Embryonic facial prominence (tissue), 1 donor: Measurements from ENCODE around the gene PPM1D.
"Not testable (repeated sequence)": the region's sequence is repeated elsewhere in the genome, so short reads cannot be mapped to it uniquely, and the experiment has no call there.

ENCODE experiments used
- DNase-seq: peaks from one replicate; pipeline ENCODE4 v3.0.0-alpha.2; 2016; ENCODE audit errors: extremely low spot score

PPM1D gene

DNA sequence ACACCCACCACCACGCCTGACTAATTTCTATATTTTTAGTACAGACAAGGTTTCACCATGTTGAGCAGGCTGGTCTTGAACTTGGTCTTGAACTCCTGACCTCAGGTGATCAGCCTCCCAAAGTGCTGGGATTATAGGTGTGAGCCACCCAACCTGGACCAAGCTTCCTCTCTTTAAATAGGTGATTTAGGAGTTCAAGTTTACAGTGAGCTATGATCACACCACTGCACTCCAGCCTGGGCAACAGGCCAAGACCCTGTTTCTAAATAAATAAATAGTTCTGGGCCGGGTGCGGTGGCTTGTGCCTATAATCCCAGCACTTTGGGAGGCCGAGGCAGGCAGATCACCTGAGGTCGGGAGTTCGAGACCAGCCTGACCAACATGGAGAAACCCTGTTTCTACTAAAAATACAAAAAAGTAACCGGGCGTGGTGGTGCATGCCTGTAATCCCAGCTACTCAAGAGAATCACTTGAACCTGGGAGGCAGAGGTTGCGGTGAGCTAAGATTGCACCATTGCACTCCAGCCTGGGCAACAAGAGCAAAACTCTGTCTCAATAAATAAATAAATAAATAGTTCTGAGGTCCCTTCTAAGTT, 6.5 kb upstream of the PPM1D start:
- DNase-seq, result not testable (repeated sequence)

DNA sequence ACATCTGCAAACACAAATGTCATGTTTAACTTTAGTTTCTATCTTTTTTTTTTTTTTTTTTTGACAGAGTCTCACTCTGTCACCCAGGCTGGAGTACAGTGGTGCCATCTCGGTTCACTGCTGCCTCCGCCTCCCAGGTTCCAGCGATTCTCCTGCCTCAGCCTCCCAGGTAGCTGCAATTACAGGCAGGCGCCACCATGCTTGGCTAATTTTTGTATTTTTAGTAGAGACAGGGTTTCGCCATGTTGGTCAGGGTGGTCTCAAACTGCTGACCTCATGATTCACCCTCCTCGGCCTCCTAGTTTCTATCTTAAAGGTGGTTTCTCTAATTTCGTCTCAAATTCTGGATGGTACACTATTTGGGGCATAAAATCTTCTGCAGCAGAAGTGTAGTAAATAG, 5.8 kb upstream of the PPM1D start:
- not testable (repeated sequence) for DNase-seq

DNA sequence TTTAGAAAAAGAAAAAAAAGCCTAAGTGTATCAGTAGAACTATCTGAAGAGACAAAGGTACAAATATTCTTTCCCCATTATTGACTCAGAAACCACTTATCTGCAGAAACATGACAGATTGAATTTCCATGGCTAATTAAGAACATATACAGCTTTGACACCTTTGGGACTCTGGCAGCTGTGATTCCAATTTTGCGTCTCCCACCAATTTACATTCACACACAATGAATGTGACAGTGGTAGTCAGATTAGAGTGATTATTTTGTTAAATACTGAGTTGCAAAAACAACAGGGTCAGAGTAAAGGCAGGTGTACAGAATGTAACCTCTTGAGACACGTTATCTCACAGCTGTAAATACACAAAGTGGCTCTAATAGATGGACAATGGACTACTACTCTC, 5.3 kb upstream of the PPM1D start:
- no peak for DNase-seq

DNA sequence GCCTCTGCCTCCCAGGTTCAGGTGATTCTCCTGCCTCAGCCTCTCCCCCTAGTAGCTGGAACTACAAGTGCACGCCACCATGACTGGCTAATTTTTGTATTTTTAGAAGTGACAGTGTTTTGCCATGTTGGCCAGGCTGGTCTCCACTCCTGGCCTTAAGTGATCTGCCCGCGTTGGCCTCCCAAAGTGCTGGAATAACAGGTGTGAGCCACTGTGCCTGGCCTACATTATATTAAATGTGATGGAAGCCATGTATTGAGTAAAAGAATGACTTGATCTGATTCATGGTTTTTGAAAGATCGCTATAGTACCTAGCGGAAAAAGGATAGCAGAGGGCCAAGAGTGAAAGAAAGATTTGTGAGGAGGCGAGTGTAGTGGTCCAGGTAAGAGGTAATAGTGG, 2.7 kb upstream of the PPM1D start:
- no peak for DNase-seq

DNA sequence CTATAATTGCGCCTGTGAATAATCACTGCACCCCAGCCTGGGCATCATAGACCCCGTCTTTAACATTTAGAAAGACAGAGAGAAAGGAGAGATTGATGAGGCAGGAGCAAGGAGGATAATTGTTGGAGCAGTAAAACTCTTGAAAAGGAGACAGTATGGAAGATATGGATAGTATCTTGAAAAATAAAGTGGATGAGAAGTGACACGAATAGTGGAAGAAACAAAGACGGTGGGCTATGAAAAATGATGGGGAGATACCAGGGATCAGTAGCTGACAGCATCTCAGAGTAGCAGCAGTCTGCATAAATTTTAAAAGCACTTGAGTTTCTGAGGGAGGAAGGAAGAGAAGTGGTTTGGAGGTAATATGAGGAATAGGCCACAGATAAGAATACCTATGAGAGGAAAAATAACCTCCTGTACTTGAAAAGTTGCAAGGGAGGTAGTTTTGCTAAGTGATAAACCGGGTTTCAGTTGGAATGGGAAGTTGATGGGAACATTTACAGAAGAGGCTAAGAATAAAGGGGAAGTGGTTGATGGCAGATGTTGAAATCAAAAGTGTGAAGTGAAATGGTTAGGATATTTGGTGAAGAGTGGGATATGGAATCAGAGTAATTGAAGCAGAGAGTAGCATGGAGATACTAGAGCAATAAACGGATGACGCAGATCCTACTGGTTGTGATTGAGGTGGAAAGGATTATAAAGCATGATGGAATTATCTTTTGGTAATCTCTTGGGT, 1.8 kb upstream of the PPM1D start:
- no peak for DNase-seq

DNA sequence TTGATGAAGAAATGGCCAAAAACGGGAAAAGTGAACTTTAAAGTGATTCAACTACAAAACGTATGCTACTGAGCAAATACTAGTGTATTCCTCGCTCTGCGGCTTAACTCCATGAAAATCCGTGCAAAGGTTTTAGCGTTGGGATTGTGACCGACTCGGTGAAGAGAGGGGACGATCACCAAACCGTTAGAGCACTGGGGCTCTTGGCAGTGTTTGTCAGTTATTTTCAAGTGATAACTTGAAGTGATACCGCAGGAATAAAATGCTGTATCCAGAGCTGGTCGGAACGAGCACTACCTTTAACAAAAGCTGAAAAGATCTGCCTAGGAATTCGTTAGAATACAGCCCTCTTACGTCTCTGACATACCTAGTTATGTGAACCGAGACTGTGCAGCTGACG, 773 bp upstream of the PPM1D start:
- DNase-seq, result no peak

DNA sequence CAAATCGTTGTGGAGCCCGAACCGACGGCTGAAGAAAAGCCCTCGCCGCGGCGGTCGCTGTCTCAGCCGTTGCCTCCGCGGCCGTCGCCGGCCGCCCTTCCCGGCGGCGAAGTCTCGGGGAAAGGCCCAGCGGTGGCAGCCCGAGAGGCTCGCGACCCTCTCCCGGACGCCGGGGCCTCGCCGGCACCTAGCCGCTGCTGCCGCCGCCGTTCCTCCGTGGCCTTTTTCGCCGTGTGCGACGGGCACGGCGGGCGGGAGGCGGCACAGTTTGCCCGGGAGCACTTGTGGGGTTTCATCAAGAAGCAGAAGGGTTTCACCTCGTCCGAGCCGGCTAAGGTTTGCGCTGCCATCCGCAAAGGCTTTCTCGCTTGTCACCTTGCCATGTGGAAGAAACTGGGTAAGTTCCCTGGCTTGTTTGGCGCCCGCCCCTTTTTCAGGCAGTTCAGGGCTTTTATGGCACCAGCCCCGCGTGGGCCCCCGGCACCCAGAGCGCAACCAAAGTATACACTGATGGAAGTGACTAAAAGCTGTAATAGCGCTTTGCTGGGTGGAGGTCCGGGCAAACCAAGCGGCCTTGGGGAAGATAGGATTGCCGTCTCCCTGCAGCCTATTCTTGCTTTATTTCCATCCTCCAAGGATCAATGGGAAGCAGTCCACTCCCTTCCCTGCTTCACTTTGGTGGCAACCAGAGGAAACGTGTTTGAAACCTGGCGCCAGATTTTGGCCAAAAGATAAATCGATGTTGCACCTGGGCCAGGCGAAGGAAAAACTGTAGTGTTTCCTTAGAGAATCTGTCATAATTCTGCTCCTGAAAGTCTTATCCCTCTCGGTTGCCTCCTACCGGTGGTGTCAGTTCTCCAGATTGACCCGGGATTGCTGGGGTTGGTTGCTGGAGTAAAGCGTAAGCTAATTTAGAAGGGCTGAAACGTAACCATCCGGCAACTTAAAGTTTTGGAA, 775 bp downstream of the PPM1D start:
- peak; percentile 78 for DNase-seq

DNA sequence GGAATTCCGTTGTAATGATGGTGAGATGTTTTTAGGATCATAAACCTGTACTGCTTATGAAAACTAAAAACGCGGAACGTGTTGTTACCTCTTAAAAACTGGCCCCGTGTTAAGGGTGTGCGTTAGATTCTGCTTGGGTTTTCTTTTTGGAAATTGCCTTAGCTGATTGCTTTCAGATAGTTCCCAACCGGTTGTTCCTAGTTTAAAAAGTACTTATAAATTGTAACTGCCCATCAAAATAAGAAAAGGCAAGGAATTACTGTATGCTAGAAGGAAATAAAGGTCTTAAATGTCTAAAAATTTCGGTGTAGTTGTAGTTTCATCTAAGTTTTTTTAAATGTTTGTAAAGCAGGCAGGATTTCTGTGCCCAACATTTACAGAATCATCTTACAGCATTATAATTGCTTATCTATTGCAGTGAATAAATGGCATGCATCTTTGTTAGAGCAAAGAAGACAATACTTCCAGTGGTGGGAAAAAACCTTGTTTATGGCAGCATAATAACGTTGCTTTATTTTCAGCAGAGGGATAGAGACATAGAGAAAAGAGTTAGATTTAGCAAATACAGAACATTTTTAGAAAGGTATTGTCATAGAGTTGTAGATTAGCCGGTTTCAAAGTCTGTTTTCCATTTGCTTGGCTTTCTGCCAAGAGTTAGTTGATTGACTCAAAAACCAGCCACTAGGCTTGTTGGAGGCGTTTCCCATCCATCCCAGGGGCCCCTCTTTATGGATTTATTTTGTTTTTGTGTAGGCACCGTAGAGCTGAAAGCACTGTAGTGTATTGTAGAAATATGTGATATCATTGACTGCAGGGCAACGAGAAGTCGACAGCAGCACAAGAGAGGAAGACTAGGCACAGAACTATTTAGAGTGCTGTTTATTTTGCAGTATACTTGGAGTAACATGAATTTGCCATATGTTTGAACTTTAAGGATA, 1.7 kb downstream of the PPM1D start:
- peak; percentile 89 for DNase-seq

DNA sequence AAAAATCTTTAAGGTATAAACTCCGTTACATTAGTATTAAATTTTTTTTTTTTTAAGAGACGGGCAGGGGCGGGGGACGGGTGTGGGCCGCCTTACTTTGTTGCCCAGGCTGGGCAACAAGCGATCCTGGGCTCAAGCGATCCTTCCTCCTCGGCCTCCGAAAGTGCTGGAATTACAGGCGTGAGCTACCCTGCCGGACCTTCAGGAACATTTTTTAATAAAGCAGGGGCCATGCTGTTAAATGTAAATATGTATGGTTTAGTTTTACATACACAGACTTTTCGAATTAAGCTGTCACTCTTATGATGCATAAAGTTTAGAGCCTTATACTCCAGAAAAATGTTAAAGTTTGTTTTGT, 2.4 kb downstream of the PPM1D start:
- no peak for DNase-seq

DNA sequence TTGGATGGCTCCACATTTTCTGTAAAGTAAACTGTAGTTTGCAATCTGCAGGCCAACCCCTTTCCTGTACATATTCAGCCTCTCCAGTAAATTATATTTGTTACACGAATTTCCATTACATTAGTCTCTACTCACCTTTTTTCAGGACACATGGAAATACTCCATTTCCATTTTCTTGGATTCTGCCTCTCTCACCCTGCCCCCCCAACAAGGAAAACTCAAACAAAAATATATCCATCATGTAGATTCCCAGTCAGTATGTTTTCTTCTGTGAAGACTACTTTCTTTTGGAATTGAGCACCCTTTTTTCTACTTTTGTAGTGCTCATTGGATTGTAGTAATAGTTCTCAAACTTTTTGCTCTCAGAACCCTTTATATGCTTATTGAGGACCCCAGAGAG, 2.9 kb downstream of the PPM1D start:
- DNase-seq, result no peak

DNA sequence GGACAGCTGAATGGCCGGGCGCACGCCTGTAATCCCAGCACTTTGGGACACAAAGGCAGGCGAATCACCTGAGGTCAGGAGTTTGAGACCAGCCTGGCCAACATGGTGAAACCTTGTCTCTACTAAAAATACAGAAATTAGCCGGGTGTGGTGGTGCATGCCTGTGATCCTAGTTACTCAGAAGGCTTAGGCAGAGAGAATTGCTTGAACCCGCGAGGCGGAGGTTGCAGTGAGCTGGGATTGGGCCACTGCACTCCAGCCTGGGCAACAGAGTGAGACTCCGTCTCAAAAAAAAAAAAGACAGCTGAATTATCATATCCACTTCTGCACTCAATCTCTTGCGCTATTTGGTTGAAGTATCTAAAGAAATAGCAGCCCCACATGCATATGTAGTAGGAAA, 3.5 kb downstream of the PPM1D start:
- not testable (repeated sequence) for DNase-seq

DNA sequence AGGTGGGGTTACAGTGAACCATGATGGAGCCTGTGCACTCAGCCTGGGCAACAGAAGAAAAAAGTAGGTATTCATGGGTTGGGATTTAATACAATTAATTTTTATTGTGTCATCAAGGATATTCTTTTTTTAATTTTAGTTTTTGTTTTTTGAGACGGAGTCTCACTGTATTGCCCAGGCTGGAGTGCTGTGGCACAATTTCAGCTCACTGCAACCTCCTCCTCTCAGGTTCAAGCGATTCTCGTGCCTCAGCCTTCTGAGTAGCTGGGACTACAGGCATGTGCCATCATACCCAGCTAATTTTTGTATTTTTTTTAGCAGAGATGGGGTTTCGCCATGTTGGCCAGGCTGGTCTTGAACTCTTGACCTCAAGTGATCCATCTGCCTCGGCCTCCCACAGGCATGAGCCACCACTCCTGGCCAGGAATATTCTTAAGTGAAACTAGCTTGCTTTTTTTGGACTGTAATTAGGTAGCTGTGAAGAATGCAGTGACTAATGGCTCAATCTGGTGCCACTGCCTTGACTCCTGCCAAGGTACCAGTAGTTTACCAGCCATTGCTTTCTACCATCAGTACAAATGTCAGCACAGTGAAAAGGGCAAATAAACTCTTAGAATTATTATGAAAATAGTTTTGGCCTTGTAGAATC, 4.8 kb downstream of the PPM1D start:
- DNase-seq, result no peak

DNA sequence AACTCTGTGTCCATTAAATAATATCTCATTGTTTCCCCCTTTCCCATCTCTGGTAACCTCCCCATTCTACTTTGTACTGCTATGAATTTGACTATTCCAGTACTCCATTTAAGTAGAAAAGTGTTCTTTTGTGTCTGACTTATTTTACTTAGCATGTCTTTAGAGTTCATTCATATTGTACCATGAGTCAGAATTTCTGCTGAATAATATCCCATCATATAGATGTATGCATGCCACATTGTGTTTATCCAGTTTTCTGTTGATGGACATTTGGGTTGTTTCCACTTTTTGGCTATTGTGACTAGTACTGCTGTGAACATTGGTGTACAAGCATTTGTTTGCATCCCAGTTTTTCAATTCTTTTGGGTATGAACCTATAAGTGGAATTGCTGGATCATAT, 6.0 kb downstream of the PPM1D start:
- no peak for DNase-seq

DNA sequence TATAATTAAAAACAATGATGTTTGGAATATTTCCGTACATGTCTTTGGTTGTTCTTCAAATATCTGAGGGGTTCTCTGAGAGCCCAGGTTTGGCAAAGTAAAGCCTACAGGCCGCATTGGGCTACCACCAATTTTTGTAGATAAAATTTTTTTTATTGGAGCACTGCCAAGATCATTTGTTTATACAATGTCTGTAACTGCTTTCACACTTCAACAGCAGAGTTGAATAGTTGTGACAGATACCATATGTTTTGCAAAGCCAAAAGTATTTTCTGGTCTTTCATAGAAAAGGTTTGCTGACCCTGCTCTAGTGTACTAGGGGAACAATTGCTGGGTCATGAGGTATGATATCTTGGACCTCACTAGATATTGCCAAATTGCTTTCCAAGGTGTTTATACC, 10.5 kb downstream of the PPM1D start:
- no peak for DNase-seq

DNA sequence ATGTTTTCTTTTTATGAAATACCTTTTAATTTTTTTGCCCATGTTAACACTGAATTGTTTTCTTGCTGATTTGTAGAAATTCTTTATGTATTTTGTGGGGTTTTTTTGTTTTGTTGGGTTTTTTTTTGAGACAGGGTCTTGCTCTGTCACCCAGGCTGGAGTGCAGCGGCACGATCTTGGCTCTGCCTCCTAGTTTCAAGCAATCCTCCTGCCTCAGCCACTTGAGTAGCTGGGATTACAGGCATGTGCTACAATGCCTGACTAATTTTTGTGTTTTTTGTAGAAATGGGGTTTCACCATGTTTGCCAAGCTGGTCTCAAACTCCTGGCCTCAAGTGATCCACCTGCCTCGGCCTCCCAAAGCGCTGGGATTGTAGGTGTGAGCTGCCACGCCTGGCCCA, 11.3 kb downstream of the PPM1D start:
- not testable (repeated sequence) for DNase-seq

DNA sequence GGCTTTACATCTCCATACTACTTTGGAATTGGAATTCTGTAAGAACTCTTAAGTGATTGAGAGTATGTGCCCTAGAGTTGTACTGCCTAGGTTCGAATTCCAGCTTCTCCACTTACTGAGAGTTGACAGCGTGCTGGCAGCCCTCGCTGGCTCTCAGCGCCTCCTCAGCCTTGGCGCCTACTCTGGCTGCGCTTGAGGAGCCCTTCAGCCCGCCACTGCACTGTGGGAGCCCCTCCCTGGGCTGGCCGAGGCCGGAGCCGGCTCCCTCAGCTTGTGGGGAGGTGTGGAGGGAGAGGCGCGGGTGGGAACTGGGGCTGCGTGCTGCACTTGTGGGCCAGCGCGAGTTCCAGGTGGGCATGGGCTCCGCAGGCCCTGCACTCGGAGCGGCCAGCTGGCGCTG, 13.3 kb downstream of the PPM1D start:
- DNase-seq, result no peak

DNA sequence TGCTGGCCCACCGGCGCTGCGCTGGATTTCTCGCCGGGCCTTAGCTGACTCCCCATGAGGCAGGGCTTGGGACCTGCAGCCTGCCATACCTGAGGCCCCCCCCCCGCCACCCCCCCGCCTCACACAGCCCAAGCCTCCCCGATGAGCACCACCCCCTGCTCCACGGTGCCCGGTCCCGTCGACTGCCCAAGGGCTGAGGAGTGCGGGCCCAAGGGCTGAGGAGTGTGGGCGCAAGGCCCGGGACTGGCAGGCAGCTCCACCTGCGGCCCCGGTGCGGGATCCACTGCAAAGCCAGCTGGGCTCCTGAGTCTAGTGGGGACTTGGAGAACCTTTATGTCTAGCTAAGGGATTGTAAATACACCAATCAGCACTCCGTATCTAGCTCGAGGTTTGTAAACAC, 13.8 kb downstream of the PPM1D start:
- DNase-seq, result not testable (repeated sequence)

DNA sequence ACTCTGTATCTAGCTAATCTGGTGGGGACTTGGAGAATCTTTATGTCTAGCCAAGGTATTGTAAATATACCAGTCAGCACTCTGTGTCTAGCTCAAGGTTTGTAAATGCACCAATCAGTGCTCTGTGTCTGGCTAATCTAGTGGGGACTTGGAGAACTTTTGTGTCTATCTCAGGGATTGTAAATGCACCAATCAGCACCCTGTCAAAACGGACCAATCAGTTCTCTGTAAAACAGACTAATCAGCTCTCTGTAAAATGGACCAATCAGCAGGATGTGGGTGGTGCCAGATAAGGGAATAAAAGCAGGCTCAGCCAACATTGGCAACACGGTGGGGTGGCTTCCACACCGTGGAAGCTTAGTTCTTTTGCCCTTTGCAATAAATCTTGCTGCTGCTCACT, 14.3 kb downstream of the PPM1D start:
- DNase-seq, result not testable (repeated sequence)

DNA sequence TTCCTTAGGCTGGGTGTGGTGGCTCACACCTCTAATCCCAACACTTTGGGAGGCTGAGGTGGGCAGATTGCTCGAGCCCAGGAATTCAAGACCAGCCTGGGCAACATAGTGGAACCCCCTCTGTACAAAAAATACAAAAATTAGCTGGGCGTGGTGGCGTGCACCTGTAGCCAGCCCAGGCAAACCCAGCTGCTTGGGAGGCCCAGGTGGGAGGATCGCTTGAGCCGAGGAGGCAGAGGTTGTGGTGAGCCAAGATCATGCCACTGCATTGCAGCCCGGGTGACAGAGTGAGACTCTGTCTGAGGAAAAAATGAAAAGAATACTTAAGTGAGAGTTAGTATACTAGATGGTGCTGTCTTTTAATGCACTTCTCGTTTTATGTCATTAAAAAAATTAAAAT, 15.1 kb downstream of the PPM1D start:
- DNase-seq, result no peak

DNA sequence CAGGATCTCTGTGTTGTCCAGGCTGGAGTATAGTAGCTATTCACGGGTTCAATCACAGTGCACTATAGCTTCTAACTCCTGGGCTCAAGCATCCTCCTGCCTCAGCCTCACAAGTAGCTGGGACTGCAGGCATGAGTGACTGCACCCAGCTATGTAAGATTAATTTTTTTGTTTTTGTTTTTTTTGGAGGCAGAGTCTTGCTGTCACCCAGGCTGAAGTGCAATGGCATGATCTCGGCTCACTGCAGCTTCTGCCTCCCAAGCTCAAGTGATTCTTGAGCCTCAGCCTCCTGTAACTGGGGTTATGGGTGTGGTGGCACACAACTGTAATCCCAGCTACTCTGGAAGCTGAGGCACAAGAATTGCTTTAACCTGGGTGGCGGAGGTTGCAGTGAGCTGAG, 15.8 kb downstream of the PPM1D start:
- no peak for DNase-seq

DNA sequence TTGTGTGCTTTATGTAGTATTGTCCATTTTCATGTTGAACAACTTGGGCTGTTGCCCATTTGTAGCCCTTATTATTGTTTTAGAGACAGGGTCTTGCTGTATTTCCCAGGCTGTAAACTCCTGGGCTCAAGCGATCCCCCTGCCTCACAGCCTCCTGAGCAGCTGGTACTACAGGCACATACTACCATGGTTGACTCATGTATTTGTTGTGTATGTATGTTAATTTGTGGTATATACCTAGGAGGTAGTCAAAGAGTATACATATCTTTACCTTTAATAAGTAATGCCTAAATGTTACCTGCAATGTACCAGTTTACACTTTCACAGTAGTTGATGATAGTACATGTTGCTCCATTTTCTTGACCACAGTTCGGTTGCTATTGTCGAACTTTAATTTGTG, 18.1 kb downstream of the PPM1D start:
- no peak for DNase-seq
